Epithelial cell of proximal tubule (primary cell): ENCODE measurements around the gene ARHGEF39. TPM values are rescaled to one million over a fixed set of nuclear protein-coding genes. Genes with fewer than 3 reads are reported as not detected.
A peak's percentile ranks its signal among the peaks of the same experiment; 100 is the strongest.
"Not testable (repeated sequence)": the region's sequence is repeated elsewhere in the genome, so short reads cannot be mapped to it uniquely, and the experiment has no call there.

Experiments
- DNase-seq: peaks from one replicate; pipeline ENCODE4 v3.0.0-alpha.2; 2011; ENCODE audit warnings: low read depth
- H3K4me3 ChIP-seq: 2 replicates; pipeline ENCODE4 v1.5.1; 2011; ENCODE audit warnings: low read depth, mild to moderate bottlenecking, low read length
- total RNA-seq: library from RNA; depleted of rRNA; stranded (reverse); fragments of >200 nt; gene quantifications from 2 replicates; pipeline ENCODE4 v1.2.3, GENCODE V29; 2015
- TF ChIP-seq, protein P1 (sequence below): conservative IDR thresholded peaks from 2 replicates; pipeline ENCODE4 v1.5.1; 2012; ENCODE audit warnings: low read depth, mild to moderate bottlenecking, low read length

Gene ARHGEF39
- total RNA-seq, 1 donor from 2014 or later: 17.5 TPM

- TF ChIP-seq, protein P1, sequence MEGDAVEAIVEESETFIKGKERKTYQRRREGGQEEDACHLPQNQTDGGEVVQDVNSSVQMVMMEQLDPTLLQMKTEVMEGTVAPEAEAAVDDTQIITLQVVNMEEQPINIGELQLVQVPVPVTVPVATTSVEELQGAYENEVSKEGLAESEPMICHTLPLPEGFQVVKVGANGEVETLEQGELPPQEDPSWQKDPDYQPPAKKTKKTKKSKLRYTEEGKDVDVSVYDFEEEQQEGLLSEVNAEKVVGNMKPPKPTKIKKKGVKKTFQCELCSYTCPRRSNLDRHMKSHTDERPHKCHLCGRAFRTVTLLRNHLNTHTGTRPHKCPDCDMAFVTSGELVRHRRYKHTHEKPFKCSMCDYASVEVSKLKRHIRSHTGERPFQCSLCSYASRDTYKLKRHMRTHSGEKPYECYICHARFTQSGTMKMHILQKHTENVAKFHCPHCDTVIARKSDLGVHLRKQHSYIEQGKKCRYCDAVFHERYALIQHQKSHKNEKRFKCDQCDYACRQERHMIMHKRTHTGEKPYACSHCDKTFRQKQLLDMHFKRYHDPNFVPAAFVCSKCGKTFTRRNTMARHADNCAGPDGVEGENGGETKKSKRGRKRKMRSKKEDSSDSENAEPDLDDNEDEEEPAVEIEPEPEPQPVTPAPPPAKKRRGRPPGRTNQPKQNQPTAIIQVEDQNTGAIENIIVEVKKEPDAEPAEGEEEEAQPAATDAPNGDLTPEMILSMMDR: no peak
- no peak for DNase-seq
- no peak overlapping the region for H3K4me3 ChIP-seq
These were observed 47.4 kb downstream of the ARHGEF39 start for GRCh38 chr9:35617548-35617947.

- peak overlapping the region; percentile 42 for H3K4me3 ChIP-seq
- no peak for DNase-seq
- TF ChIP-seq, protein P1: peak; percentile 6
These were observed 48.1 kb downstream of the ARHGEF39 start for GRCh38 chr9:35616681-35617459.

DNA sequence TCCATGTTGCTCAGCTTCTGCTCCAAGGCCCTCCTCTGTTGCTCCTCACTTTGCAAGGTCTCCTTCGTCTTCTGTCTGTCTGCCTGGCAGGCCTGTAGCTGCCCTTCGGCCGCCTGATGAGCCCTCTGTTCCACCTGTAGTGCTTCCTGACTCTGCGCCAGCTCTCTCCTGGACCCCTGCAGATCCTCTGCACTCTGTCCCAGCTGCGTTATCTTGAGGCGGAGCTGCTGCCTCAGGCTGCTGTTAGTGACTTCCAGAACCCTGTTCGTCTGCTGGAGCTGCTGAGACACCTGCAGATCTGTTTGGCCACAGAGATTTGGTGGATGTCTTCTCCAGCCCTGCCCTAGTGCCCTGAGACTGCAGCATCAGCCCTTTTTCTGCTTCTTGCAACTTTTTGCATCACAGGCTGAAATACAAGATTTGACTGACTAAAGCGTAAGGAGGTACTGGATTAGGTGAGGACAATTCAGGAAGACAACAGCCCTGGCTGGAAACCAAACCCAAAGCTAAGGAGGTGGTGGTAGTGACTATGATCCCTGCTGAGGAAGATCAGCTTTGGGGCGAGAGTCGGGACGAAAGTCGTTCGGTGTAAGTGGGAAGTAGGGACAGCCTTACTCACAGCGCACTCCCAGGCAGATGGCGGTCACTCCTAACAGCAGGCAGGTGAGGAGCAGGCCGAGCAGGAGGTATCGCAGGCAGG lies 48.9 kb downstream of the ARHGEF39 start:
- no peak for DNase-seq
- H3K4me3 ChIP-seq: no peak overlapping the region
- TF ChIP-seq, protein P1: no peak

- DNase-seq: no peak
- TF ChIP-seq, protein P1: no peak
These were observed 52.2 kb downstream of the ARHGEF39 start for GRCh38 chr9:35612843-35613242.

GRCh38 chr9:35612066-35612465 lies 52.9 kb downstream of the ARHGEF39 start:
- H3K4me3 ChIP-seq, DNase-seq: not testable (repeated sequence)

More at GRCh38 chr9:35612843-35613242, 52.2 kb downstream of the ARHGEF39 start:
- no peak overlapping the region for H3K4me3 ChIP-seq

DNA sequence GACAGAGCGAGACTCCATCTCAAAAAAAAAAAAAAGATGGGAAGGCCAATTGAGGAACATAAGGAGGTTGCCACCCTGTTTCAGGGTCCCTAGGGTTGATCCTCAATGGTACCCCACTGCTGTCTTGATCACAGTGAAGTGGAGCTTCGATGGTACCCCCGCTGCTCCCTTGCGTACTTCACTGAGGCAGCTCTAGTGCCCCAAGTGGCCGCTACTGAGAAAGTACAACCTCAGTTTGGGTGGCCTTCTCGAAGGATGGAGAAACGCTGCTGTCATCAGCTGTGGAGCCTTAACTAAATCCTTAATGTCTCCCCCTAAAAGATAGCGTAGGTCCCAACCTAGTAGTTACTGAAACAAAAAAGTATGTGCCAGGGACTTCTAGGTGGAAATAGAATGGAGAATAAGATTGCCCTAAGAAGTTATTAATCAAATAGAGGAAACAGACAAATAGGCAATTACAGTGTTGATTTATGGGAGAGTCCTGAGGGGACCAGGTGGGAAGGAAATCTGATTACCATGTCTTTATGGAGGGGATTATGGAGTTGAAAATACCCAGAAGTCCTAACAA lies 53.7 kb downstream of the ARHGEF39 start:
- TF ChIP-seq, protein P1: peak; percentile 77
- no peak for DNase-seq
- H3K4me3 ChIP-seq: no peak overlapping the region

- TF ChIP-seq, protein P1: no peak
- DNase-seq: no peak
- H3K4me3 ChIP-seq: no peak overlapping the region
These were observed 55.2 kb downstream of the ARHGEF39 start for GRCh38 chr9:35609820-35610163.
